Gastroesophageal sphincter (tissue), 4 donors: ENCODE measurements around the gene FXR2. TPM values are rescaled to one million over a fixed set of nuclear protein-coding genes. Genes with fewer than 3 reads are reported as not detected.
A peak's percentile ranks its signal among the peaks of the same experiment; 100 is the strongest.

Source experiments
- ATAC-seq: fragments of 150-250 bp; one replicate; pipeline ENCODE4 v1.9.1; 2016; ENCODE audit warnings: mild to moderate bottlenecking, moderate library complexity
- H3K27ac ChIP-seq, 4 donors: fragments of 200-600 bp; sonication (generic) in 3 of 4; 1 replicate in 3 of 4; 2 replicates in 1 of 4; pipeline ENCODE4 v1.5.1; 2016 to 2019
- H3K27me3 ChIP-seq: fragments of 200-600 bp; sonication (generic); one replicate; pipeline ENCODE4 v1.5.1; 2019
- H3K36me3 ChIP-seq, 2 donors: fragments of 200-600 bp; sonication (generic); one replicate each; pipeline ENCODE4 v1.5.1; 2019; ENCODE audit warnings: control low read depth in 1 of 2
- H3K4me1 ChIP-seq, 3 donors: fragments of 200-600 bp; sonication (generic); 1 replicate in 2 of 3; 2 replicates in 1 of 3; pipeline ENCODE4 v1.5.1; 2016 to 2019; ENCODE audit warnings: control low read depth in 2 of 3
- H3K4me3 ChIP-seq, 2 donors: fragments of 200-600 bp; sonication (generic); one replicate each; pipeline ENCODE4 v1.5.1; 2019; ENCODE audit warnings: mild to moderate bottlenecking in 1 of 2, moderate library complexity in 1 of 2
- H3K9me3 ChIP-seq, 3 donors: fragments of 200-600 bp; sonication (generic); one replicate each; pipeline ENCODE4 v1.5.1; 2017 to 2019; ENCODE audit warnings: control low read depth in 2 of 3
- CTCF ChIP-seq, 4 experiments: fragments of 200-600 bp in 2 of 4; fragments of 450-650 bp in 2 of 4; sonication (generic) in 1 of 4; IDR thresholded peaks; one replicate each; pipeline ENCODE4 v1.5.1; 2017 to 2019; ENCODE audit warnings: antibody characterized with exemption in 4 of 4, mild to moderate bottlenecking in 2 of 4, moderate library complexity in 2 of 4
- EP300 ChIP-seq: sonication (generic); formaldehyde crosslinking; IDR thresholded peaks from one replicate; pipeline ENCODE4 v1.6.1; 2017; ENCODE audit warnings: antibody characterized with exemption, mild to moderate bottlenecking
- POLR2A ChIP-seq, 2 donors: fragments of 450-650 bp; IDR thresholded peaks; one replicate each; pipeline ENCODE4 v1.6.1; 2017; ENCODE audit warnings: antibody characterized with exemption in 2 of 2, mild to moderate bottlenecking in 2 of 2, moderate library complexity in 1 of 2
- POLR2AphosphoS5 ChIP-seq: sonication (generic); formaldehyde crosslinking; IDR thresholded peaks from one replicate; pipeline ENCODE4 v1.6.1; 2017; ENCODE audit warnings: antibody characterized with exemption
- WGBS, 2 donors: methylation state at CpG; one replicate each; pipeline ENCODE4 v1.1.5; 2018; ENCODE audit warnings: low coverage in 1 of 2; 5-methylcytosine and 5-hydroxymethylcytosine counted together
- total RNA-seq, 4 donors: library from RNA; depleted of rRNA; stranded (reverse); fragments of >200 nt; gene quantifications; one replicate each; pipeline ENCODE4 v1.1.0, GENCODE V29; 2016

Gene FXR2
- total RNA-seq, 4 donors from 2014 or later = 39.3 to 54.6 (median 47.4) TPM

DNA sequence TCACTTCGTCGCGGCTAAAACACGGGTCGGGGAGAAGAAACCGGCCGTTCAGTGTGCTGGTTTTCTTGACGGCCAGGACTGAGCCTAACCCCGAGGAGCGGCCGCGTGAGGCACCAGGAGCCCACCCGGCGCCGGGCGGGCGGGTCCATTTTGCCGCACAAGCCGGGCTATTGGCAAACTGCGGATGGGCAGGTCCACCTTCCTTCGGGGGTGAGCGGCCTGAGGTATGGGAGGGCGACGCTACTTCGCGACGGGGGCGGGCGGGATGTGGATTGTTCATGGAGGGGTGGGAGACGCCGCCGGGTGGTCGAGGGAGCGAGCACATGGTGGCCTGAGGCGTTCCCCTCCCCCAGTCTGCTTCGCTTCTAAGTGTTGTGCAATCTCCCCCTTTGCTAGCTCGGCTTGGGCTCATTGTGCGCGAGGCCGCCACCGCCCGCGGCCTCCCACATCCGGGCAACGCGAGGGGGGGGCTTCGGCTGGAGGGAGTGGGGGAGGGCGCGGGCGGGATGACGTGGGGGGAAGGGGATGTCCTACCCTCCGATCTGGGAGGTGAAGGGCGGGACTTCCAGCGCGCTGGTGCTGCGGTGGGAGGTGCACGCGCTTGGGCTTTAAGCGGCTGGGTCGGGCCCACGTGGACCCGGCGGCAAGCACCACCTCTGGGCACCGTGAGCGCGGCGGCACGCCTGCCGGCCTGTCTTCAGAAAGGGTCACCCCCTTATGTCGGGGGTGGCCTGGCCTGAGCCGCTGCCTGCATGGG is 41.2 kb downstream of the FXR2 start:
- no peaks in the 10 kb centered on the region for H3K9me3 ChIP-seq
- peak overlapping the region; percentile 84 to 100 (median 99) for H3K27ac ChIP-seq
- WGBS, 2 donors = 0% methylated on average over 7 of the region's 71 CpGs; no CpG with 5 or more reads in 1 of the 2 donors
- peak overlapping the region; percentile 49 to 95 for H3K4me3 ChIP-seq
- TF ChIP-seq POLR2A (IDR thresholded peaks at IDR 0.05) (peak in 1 of 2 donors; percentile 6), EP300 (no peak), POLR2AphosphoS5 (peak; percentile 87)
- peaks cover 0 to 78% of the 10 kb centered on the region in 2 donors for H3K36me3 ChIP-seq
- peaks cover 0 to 52% (median 20%) of the 10 kb centered on the region in 3 donors for H3K4me1 ChIP-seq
- ATAC-seq = peak; percentile 70
- no peaks in the 10 kb centered on the region for H3K27me3 ChIP-seq

- Histone ChIP-seq H3K36me3 (peaks cover 0 to 75% of the 10 kb centered on the region in 2 donors), H3K4me3 (peak overlapping the region; percentile 49 to 95), H3K27me3 (no peaks in the 10 kb centered on the region), H3K27ac (peak overlapping the region; percentile 84 to 100 (median 99)), H3K9me3 (no peaks in the 10 kb centered on the region), H3K4me1 (peaks cover 0 to 44% (median 20%) of the 10 kb centered on the region in 3 donors)
- WGBS, 2 donors = 0% methylated on average over 3 to 27 of the region's 73 CpGs
- TF ChIP-seq CTCF (IDR thresholded peaks at IDR 0.05) = peak in 1 of 4 experiments; percentile 29
- TF ChIP-seq EP300 = no peak
- peak; percentile 99 for TF ChIP-seq POLR2AphosphoS5
- peak; percentile 98 for TF ChIP-seq POLR2A (IDR thresholded peaks at IDR 0.05)
- ATAC-seq = peak; percentile 96
These were observed 41.9 kb downstream of the FXR2 start for GRCh38 chr17:7572588-7573323.

GRCh38 chr17:7572338-7572587 is 42.4 kb downstream of the FXR2 start:
- WGBS, 2 donors = 0% methylated on average over 1 to 2 of the region's 11 CpGs
- Histone ChIP-seq H3K27me3 (no peaks in the 10 kb centered on the region), H3K27ac (peak overlapping the region; percentile 79 to 100 (median 94)), H3K36me3 (peaks cover 0 to 75% of the 10 kb centered on the region in 2 donors), H3K4me3 (peak overlapping the region; percentile 14 to 95), H3K9me3 (no peaks in the 10 kb centered on the region), H3K4me1 (peaks cover 0 to 40% (median 20%) of the 10 kb centered on the region in 3 donors)
- no peak for TF ChIP-seq CTCF (IDR thresholded peaks at IDR 0.05)
- TF ChIP-seq POLR2A (IDR thresholded peaks at IDR 0.05) = no peak
- no peak for TF ChIP-seq POLR2AphosphoS5
- no peak for TF ChIP-seq EP300
- no peak for ATAC-seq

GRCh38 chr17:7570351-7570750 is 44.3 kb downstream of the FXR2 start:
- no peaks in the 10 kb centered on the region for H3K9me3 ChIP-seq
- H3K27me3 ChIP-seq = no peaks in the 10 kb centered on the region
- H3K4me1 ChIP-seq = peaks cover 0 to 21% (median 15%) of the 10 kb centered on the region in 3 donors
- no peak for ATAC-seq
- WGBS, 2 donors = 83 to 93% methylated on average over 1 to 3 of the region's 10 CpGs
- no peak overlapping the region for H3K4me3 ChIP-seq
- H3K27ac ChIP-seq = no peak overlapping the region
- H3K36me3 ChIP-seq = peaks cover 0 to 75% of the 10 kb centered on the region in 2 donors
- no peak for TF ChIP-seq CTCF (IDR thresholded peaks at IDR 0.05)
- TF ChIP-seq POLR2AphosphoS5 = no peak

DNA sequence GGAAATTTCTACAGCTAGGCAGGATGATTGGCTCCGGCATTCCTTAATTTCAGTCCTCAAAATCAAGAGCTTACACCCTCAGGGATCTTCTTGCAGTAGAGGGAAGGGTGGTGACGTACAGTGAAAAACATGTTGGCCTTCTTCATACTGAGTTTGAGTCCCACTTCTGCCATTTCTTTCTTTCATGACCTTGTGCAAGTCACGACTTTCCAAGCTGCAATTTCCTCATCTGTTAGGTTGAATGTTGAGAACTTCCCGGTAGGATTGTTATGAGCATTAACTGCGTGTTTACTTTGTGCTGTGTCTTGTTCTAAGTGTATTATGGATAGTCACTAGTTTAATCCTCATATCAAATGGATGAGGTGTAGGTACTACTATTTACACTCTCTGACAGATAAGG is 45.1 kb downstream of the FXR2 start:
- H3K4me1 ChIP-seq = peaks cover 0 to 16% (median 7%) of the 10 kb centered on the region in 3 donors
- peaks cover 0 to 75% of the 10 kb centered on the region in 2 donors for H3K36me3 ChIP-seq
- H3K9me3 ChIP-seq = no peaks in the 10 kb centered on the region
- ATAC-seq = no peak
- 68 to 73% methylated on average over 5 of the region's 5 CpGs for WGBS, 2 donors
- H3K4me3 ChIP-seq = no peak overlapping the region
- no peaks in the 10 kb centered on the region for H3K27me3 ChIP-seq
- no peak for TF ChIP-seq POLR2AphosphoS5
- TF ChIP-seq CTCF (IDR thresholded peaks at IDR 0.05) = no peak
- no peak for TF ChIP-seq EP300
- no peak for TF ChIP-seq POLR2A (IDR thresholded peaks at IDR 0.05)
- no peak overlapping the region for H3K27ac ChIP-seq
